Breast epithelium (tissue), 4 donors: Measurements from ENCODE around the gene SSRP1. TPM values are rescaled to one million over a fixed set of nuclear protein-coding genes. Genes with fewer than 3 reads are reported as not detected.

ENCODE experiments used
- DNase-seq, 2 donors: peaks; one replicate each; pipeline ENCODE4 v3.0.0-alpha.2; 2019; ENCODE audit warnings: low spot score in 2 of 2
- H3K27ac ChIP-seq, 2 donors: fragments of 200-600 bp; sonication (generic) in 1 of 2; one replicate each; pipeline ENCODE4 v1.5.1; 2016 to 2019; ENCODE audit warnings: mild to moderate bottlenecking in 1 of 2
- H3K27me3 ChIP-seq, 2 donors: fragments of 200-600 bp; sonication (generic) in 1 of 2; one replicate each; pipeline versions ENCODE4 v1.5.1 to v1.6.0; 2017 to 2019; ENCODE audit warnings: control low read depth in 1 of 2, mild to moderate bottlenecking in 1 of 2
- H3K36me3 ChIP-seq: fragments of 200-600 bp; one replicate; pipeline ENCODE4 v1.5.1; 2019
- H3K4me1 ChIP-seq, 2 donors: fragments of 200-600 bp; sonication (generic); one replicate each; pipeline ENCODE4 v1.5.1; 2016 to 2019; ENCODE audit warnings: control low read depth in 1 of 2
- H3K4me3 ChIP-seq, 3 donors: fragments of 200-600 bp; sonication (generic); 1 replicate in 2 of 3; 2 replicates in 1 of 3; pipeline ENCODE4 v1.5.1; 2016 to 2019; ENCODE audit warnings: mild to moderate bottlenecking in 3 of 3, moderate library complexity in 2 of 3
- H3K9me3 ChIP-seq, 2 donors: fragments of 200-600 bp; sonication (generic) in 1 of 2; one replicate each; pipeline ENCODE4 v1.5.1; 2016 to 2019; ENCODE audit warnings: control low read depth in 1 of 2
- POLR2A ChIP-seq: fragments of 450-650 bp; IDR thresholded peaks from one replicate; pipeline ENCODE4 v1.6.1; 2016; ENCODE audit warnings: antibody characterized with exemption, mild to moderate bottlenecking, moderate library complexity
- POLR2AphosphoS5 ChIP-seq, 3 donors: sonication (generic); formaldehyde crosslinking; IDR thresholded peaks; one replicate each; pipeline ENCODE4 v1.6.1; 2017; ENCODE audit warnings: antibody characterized with exemption in 3 of 3
- intact Hi-C: fragments of 100-400 bp; cut with DNase I; formaldehyde crosslinking; loops from one replicate; pipeline ENCODE4 v1.15.1; 2023; ENCODE audit warnings: low total_unique reads
- total RNA-seq, 3 donors: library from RNA; depleted of rRNA; stranded (reverse); fragments of >200 nt; gene quantifications; one replicate each; pipeline ENCODE4 v1.1.0, GENCODE V29; 2016
- TF ChIP-seq, protein P1 (sequence below), 3 donors: fragments of 450-650 bp; IDR thresholded peaks; one replicate each; pipeline ENCODE4 v1.5.1; 2016 to 2017; ENCODE audit warnings: antibody characterized with exemption in 3 of 3, mild to moderate bottlenecking in 3 of 3, moderate library complexity in 3 of 3

Gene SSRP1
- total RNA-seq, 3 donors from 2014 or later, result 60.0 to 83.9 (median 76.5) TPM

DNA sequence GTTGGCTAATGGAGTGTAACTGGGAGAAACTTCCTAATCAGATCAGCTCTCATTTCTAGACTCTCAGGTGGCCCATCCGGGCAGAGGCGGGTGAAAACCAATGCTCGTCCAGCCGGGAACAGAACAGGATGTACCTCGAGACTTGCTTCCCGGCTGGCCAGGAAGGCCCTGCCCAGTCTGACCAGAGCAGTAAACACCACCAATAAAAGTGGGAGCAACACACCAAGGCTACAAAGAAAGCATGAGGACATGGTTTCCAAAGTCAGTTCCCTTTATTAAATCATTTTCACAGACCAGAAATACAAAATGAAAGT, 10.0 kb downstream of the SSRP1 start:
- peak overlapping the region; percentile 98 for H3K27ac ChIP-seq
- H3K36me3 ChIP-seq, result peaks cover 6% of the 10 kb centered on the region
- H3K4me1 ChIP-seq, result peaks cover 8 to 14% of the 10 kb centered on the region in 2 donors
- no peaks in the 10 kb centered on the region for H3K27me3 ChIP-seq
- no peaks in the 10 kb centered on the region for H3K9me3 ChIP-seq
- DNase-seq, result peak in 1 of 2 donors; percentile 63
- TF ChIP-seq, protein P1, sequence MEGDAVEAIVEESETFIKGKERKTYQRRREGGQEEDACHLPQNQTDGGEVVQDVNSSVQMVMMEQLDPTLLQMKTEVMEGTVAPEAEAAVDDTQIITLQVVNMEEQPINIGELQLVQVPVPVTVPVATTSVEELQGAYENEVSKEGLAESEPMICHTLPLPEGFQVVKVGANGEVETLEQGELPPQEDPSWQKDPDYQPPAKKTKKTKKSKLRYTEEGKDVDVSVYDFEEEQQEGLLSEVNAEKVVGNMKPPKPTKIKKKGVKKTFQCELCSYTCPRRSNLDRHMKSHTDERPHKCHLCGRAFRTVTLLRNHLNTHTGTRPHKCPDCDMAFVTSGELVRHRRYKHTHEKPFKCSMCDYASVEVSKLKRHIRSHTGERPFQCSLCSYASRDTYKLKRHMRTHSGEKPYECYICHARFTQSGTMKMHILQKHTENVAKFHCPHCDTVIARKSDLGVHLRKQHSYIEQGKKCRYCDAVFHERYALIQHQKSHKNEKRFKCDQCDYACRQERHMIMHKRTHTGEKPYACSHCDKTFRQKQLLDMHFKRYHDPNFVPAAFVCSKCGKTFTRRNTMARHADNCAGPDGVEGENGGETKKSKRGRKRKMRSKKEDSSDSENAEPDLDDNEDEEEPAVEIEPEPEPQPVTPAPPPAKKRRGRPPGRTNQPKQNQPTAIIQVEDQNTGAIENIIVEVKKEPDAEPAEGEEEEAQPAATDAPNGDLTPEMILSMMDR (IDR thresholded peaks at IDR 0.05), result no peak
- TF ChIP-seq POLR2A, result no peak
- TF ChIP-seq POLR2AphosphoS5 (IDR thresholded peaks at IDR 0.05), result peak in 2 of 3 donors; percentile 37 to 56
- intact Hi-C loops, result no loop called here
- H3K4me3 ChIP-seq, result peak overlapping the region; percentile 91 to 92 (median 91)

DNA sequence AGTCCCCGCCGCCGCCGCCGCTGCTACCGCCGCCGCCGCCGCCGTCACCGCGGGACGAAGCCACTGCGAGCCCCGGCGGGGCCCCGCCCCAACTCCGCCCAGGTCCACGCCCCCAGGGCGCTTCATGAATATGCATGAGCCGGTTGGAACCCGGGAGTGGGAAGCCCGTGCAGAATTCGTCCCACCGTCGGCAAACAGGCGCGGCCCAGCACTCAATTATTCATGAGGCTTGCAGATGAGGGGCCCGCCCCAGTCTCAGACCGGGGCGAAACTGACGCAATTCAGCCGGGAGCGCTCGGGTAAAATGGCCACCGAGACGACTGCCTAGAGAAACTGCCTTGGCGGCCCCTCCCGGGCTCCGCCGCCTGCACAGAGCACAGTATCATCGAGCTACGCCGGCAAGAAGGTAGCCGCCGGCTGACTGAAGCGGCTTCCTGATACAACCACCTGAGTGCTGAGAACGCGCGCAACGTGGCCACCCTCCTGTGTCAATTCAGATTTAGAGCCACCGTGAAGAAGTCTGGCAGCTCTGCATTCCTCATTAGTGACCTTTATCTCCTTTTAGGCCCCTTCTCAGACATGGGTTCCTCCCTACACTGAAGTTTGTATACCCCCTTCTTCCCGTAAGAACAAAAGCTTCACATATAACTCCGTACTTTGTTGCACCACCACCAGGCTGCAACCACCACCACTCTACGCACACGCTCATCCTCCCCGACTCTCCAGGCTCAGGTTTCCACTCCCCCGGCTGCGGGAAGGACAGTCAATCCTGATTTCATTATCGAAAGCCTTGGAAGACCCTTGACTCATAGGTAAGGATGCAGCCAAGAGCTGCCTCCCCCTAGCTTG, 10.6 kb downstream of the SSRP1 start, which contains the start of gene TNKS1BP1:
TSS of gene TNKS1BP1 (minus strand) at position 67 of the 849 bp plus-strand sequence. CDS start 3,067 bp downstream, outside the sequence.
- H3K4me3 ChIP-seq, result peak within 1 kb of the TSS; percentile 91 to 92 (median 91)
- TF ChIP-seq POLR2A (peak; percentile 87), POLR2AphosphoS5 (IDR thresholded peaks at IDR 0.05) (peak; percentile 73 to 81 (median 76))
- TF ChIP-seq, protein P1 (IDR thresholded peaks at IDR 0.05), result no peak
- no peaks in the 10 kb centered on the region for H3K27me3 ChIP-seq
- peaks cover under 1% of the 10 kb centered on the region for H3K36me3 ChIP-seq
- peak within 1 kb of the TSS; percentile 98 for H3K27ac ChIP-seq
- H3K4me1 ChIP-seq, result peaks cover 13 to 20% of the 10 kb centered on the region in 2 donors
- intact Hi-C loops, result no loop called here
- DNase-seq, result peak; percentile 98
- H3K9me3 ChIP-seq, result no peaks in the 10 kb centered on the region

DNA sequence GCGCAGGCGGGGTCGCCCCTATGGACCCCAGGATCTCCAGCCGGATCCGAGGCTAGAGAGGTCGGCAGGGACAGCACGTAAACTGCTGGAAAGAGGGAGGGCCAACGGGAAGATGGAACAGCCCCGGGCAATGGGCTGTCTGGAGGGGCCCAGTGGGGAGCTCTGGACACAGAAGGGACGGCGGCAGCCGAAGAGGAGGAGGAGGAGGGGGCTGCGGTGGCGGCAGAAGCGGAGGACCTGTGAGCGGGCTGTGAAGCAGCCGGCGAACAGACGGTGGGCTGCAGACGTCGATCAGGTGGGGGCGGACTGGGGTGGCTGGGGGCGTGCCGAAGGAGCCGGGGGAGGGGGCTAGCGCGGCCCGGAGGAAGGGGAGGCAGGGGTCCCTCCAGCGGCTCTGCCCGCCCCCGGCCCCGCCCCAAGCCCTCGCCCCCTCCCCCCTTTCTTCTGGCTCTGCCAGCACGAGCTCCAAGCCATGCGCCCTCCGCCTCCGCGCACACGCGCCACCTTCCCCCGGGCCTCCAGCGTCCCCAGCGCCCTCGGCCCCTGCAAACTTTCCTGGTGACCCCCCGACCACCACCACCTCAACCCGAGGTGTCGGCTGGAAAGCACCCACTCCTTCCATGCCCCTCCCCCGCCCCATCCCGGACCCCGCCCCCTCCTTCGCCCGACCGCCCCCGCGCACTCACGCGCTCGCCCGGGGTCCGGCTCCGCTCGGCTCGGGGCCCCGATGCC, 11.4 kb downstream of the SSRP1 start:
- Histone ChIP-seq H3K4me1 (peaks cover 13 to 27% of the 10 kb centered on the region in 2 donors), H3K4me3 (peak overlapping the region; percentile 91 to 92 (median 91)), H3K27ac (peak overlapping the region; percentile 98), H3K36me3 (no peaks in the 10 kb centered on the region), H3K9me3 (no peaks in the 10 kb centered on the region), H3K27me3 (no peaks in the 10 kb centered on the region)
- peak in 1 of 3 donors; percentile 18 for TF ChIP-seq POLR2AphosphoS5 (IDR thresholded peaks at IDR 0.05)
- no peak for TF ChIP-seq POLR2A
- no peak for DNase-seq
- intact Hi-C loops, result no loop called here

DNA sequence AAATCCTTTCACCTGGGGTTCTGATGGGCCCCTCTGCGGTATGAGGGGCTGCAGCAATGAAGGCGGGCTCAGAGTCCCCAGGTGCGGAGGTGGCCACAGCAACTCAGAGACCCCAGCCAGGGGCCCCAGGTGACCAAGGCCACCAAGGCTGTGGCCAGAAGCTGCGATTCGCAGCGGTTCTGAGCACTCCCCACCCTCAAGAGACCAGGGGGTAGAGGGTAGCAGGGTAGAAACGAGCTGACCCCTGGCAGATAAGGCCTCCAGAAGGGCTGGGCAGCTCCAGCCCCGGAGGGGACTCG, 11.9 kb downstream of the SSRP1 start:
- Histone ChIP-seq H3K27ac (peak overlapping the region; percentile 98), H3K27me3 (no peaks in the 10 kb centered on the region), H3K36me3 (no peaks in the 10 kb centered on the region), H3K4me1 (peaks cover 13 to 31% of the 10 kb centered on the region in 2 donors), H3K4me3 (peak overlapping the region; percentile 91 to 92 (median 91)), H3K9me3 (no peaks in the 10 kb centered on the region)
- intact Hi-C loops, result no loop called here
- DNase-seq, result no peak
- no peak for TF ChIP-seq POLR2A
- TF ChIP-seq, protein P1 (IDR thresholded peaks at IDR 0.05), result no peak
- no peak for TF ChIP-seq POLR2AphosphoS5 (IDR thresholded peaks at IDR 0.05)

DNA sequence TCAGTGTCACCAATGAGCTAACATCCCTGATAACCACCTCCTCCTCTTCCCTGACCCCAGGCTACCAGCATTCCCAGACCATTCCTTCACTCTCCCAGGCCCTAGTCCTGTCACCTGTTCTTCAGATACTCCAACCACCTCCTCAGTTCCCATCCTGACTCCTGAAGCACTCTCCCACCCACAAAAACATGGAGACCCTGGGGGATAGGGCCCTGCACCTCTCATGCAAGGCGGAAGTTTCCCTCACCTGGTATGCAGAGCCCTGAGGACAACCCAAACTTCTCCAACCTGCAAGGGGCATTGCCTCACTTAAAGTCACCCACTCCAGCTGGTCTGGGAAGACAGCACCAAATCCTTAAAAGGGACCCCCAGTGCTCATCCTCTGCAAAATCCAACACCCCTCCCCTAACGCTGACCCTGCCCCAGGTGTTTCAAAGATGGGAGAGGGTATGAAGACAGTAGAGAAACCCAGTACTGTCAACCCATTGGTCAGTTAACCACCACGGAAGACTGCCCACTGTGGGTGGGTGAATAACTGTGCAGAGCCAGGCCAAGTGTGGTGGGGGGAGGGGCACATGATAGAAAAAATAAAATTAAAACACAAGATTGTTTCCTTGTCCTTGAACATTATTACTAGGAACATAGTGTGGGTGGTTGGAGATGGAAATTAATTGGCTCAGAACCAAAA, 12.4 kb downstream of the SSRP1 start:
- peaks cover 17 to 32% of the 10 kb centered on the region in 2 donors for H3K4me1 ChIP-seq
- H3K27me3 ChIP-seq, result no peaks in the 10 kb centered on the region
- no peaks in the 10 kb centered on the region for H3K9me3 ChIP-seq
- no peak for DNase-seq
- no peak for TF ChIP-seq POLR2A
- TF ChIP-seq, protein P1 (IDR thresholded peaks at IDR 0.05), result no peak
- no peak for TF ChIP-seq POLR2AphosphoS5 (IDR thresholded peaks at IDR 0.05)
- no peaks in the 10 kb centered on the region for H3K36me3 ChIP-seq
- intact Hi-C loops, result no loop called here
- peak overlapping the region; percentile 98 for H3K27ac ChIP-seq
- peak overlapping the region; percentile 91 to 92 (median 91) for H3K4me3 ChIP-seq
